Measurements from ENCODE around the gene RHOXF1.
"Not testable (repeated sequence)": the region's sequence is repeated elsewhere in the genome, so short reads cannot be mapped to it uniquely, and the experiment has no call there.

The RHOXF1 gene

DNA sequence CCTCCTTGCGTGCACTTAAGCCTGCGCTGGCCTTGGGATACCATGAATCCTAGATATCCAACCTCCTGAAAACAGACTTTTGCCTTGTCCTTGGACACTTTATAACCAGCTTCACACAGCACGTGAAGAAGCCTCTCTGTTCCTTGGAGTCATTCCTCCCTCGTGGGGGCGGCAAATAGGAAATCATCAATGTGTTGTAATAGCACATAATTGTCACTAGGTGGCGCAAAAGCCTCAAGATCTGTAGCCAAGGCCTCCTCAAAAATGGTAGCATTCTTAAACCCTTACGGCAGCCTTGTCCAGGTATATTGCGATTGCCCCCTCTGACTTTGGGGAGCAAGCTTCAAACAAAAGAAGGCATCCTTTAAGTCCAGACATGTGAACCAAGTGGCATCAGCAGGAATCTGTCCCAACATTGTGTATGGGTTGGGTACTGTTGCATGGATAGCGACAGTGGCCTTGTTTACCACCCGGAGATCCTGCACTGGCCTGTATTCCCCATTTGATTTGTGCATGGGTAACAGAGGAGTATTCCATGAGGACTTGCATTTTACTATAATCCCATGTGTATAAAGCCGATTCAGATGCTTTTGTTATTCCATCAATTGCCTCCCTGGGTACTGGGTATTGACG, 30.0 kb downstream of the RHOXF1 start:
- not testable (repeated sequence) for DNase-seq (ENCODE audit: low read depth, low spot score)

GRCh38 chrX:120077590-120077989, 38.1 kb downstream of the RHOXF1 start, which contains the start of gene RHOXF2B:
RHOXF2B (minus strand) TSS chrX:120077690; CDS start chrX:120077552, 138 bp downstream.
- DNase-seq (ENCODE audit: low read depth, low spot score), result not testable (repeated sequence)

GRCh38 chrX:120066169-120066568, 49.5 kb downstream of the RHOXF1 start:
- DNase-seq (ENCODE audit: low read depth, low spot score), result not testable (repeated sequence)

Data from brain pericyte (primary cell).